NCI-H510A (cell line): ENCODE results near the gene C22orf39.

ENCODE experiments used
- DNase-seq: peaks from one replicate; lab custom pipeline; 2025; lab: John Stamatoyannopoulos, UW

Gene C22orf39

DNA sequence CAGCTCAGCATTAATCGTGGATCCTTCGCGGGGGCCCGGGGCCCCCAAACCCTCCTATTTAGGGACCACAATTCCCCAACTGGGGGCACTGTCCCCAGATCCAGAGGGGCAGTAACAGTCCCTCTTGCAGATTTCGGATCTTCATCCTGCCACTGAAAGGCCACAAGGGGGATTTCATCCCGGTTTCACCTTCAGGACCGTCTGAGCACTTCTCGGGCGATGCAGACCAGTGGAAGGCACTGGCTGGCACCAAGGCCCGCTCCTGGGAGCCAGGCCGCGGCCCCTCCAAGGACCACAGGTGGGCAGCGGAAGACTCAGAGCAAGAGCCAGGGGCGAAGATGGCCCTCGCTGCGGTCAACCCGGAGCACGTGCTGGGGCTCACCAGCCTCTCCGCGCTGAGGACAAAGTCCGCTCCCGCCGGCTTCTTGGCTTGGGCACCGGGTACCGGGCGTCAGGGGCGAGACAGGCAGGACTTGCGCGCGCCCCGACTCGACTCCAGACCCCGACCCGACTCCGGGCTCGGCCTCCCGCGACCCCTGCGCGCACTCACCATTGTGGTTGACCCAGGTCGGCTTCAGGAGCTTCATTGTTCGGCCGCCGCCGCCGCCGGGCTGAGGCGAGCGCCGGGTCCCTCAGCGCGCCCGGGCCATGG lies 16.5 kb downstream of the C22orf39 start:
- no peak for DNase-seq

DNA sequence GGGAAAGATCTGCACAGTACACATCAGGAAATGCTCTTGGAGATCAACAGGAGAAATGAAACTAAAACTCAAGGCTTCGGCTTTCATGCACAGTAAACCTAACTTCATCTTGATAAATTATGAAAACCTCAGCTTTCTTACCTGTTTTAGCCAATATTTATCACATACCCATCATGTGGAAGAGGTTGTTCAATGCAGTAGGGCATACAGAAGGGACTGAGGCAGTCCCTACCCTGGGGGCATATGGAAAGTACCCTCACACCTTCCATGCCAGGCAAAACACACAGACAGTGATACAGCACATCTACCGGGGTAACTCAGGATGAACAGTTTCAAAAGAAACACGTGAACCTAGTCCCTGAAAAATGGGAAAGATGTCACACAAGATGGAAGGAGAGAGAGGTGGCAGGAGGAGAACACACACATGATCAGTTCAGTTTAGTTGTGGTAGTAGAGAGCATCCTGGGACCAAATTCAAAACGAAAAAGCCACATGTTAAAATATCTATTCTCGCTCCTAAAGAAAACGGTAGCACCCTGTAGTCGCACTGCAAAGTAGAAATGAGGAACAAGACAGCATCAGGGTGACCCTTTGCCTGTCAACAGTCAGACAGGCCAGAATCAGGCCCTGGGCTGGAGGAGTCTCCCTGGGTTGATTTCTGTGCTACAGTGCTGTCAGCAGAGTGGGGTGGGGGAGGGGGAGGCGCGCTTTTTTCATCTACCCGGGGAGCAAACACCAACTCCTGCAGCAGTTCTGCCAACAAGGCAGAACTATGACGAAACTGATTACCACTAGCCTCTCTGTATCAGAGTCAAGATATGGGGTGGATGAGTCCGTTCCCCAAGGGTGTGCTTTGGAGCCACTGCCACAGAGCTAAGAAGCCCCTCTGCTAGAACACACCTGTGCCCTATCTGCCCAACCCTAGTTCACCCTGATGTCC lies 17.3 kb downstream of the C22orf39 start:
- DNase-seq: no peak

DNA sequence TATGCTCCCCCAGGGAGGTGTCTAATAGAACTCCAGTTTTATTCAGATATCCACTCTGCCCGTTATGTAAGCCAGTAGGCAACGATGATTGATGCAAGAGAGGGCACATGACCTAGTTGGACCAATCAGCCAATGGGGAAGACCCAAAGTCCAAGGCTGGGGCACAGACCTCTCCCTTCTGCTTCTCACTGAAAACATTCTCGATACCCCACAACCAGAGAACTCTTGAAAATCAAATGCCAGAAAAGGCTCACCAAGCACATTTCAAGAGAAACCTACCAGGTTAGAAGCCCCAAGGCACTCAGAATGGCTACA lies 23.4 kb downstream of the C22orf39 start:
- DNase-seq: no peak

DNA sequence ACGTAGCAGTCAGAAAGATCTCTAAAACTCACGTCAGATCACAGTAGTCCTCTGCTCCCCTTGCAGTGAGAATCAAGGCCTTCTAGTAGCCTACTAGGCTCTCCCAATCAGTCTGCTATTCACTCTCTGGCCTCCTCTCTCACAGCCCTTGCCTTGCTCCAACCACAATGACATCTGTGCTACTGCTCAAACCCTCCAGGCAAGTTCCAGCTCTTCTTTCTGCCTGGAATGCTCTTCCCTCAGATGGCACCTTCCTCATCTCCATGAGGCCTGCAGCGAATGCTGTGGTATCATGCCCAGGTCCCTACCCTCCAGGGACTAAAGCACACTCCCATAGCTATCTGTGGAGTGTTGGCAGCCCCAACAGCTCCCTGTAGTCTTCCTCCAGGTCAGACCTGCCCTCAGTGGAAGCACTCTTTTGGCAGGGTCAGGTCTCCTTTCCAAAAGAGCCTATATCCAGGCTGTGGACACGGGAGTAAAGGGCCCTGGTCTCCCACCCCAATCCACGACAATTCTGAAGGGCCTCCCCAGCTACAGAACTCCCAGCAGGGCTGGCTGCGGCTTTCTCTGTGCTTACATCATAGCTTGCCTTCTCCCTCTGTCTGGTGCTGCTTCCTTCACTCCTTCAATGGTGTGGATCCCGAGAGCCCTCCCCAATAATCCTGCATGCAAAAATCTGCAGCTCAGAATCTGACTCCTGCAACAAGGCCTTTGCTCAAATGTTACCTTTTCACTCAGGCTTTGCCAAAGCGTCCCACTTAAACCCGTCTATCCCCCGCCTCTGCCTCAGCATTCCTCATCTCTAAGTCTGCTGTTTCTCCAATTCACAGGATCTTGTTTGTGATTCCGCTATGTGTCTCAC lies 24.8 kb downstream of the C22orf39 start:
- DNase-seq: no peak

DNA sequence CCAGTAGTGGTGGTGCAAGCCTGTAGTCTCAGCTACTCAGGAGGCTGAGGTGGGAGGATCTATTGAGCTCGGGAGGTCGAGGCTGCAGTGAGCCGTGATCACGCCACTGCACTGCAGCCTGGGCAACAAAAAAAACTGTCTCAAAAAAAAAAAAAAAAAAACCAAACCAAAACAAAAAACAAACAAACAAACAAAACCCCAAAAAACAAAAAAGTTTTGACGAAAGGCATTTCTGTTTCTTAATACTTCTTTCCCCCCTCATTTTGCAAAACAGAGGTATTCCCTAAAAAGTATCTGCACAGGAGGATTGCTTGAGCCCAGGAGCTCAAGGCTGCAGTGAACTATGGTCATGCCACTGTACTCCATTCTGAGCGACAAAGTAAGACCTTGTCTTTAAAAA lies 27.2 kb downstream of the C22orf39 start:
- DNase-seq: no peak

DNA sequence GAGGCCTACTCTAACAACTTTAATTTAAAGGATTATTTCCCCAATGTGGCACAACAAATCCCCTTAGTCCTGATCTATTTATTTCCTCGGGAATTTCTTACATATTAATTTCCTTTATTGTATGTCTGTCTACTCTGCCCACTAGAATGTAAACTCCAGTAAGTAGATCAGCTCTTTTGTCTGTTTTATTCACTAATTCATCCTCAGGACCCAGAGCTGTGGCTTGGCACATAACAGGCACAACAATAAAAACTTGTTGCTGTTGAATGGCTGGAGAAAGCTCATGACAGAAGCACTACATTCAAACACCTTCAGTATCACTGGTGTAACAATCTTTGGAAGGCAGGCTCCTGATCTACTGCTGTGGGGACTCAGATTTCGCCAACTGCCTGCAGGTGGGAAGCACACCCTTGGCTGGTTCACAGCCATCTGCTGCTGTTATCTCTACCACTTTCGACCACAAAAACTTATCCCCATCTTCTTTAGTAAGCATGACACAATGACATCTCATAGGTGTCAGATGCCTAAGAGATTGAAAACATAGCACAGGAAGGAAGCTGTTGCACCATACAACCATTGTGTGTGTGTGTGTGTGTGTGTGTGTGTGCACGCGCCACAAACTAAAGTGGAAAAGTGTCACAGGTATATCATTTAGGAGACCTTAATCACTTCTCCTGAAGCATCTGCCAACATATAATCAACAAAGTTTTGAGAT lies 27.9 kb downstream of the C22orf39 start:
- DNase-seq: no peak

DNA sequence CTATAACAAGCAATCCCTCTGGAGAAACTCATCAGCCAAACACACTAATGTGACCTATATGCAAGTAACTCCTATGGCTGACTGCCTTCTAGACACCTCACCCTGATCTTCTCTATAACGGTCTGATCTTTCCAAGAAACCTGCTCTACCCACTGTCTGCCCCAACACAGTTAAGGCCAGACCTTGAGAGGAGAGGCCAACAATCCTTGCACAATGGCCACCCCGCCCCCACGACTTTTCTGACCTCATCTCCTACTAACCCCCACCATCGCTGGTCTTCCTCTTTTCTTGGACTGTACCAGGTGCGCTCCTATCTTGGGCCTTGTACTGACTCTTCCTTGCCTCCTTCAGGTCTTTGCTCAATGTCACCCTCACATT lies 28.4 kb downstream of the C22orf39 start:
- no peak for DNase-seq

DNA sequence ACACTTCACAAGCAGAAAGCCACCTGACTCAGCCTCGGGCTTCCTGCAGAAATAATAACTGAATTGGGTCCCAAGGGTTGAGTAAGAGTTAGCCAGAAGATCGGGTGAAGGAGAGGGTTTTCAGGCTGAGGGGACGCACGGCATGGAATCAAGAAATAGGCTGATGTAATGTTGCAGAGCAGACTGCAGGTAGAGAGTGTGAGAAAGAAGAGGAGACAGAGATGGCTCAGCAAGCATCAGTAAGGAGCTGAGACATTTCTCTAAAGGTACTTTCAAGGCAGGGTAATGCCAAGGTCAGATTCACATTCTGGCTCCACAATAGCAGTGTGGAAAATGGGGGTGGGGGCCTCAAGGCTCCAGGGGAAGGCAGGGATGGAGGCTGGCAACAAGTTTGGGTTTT lies 34.6 kb downstream of the C22orf39 start:
- no peak for DNase-seq

DNA sequence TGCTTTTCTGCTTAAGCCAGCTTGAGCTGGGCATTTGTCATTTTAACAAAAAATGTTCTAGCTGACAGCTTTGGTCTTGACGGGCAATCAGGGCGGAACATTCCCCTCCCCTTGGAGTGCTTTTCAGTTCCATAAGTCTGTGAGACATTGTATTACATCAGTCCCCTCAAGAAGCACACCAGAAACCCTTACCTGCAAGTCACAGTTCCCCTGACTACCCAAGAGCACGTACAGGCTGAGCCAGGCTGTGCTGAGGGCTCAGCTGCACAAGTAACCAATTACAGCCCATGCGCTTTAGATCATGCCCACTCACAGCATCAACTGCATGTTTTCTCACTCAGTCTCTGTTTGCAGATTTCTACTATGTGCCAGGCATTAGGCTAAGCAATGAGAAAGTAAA lies 35.0 kb downstream of the C22orf39 start:
- DNase-seq: no peak

DNA sequence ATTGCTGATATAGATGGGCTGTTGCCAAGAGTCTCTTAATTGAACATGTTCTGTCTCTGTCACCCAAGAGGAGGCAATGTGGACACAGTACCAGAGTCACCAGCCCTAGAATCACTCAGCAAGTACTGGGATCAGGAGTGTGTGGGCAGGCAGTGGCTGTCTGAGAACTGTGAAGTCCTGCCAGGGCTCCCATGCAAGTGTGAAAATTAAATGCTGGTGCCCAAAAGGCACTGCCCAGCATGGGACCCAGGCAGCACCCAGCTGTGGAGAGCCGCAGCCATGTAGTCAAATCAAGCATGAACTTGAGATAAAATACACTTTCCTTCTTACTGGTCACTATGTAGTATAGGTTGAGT lies 35.8 kb downstream of the C22orf39 start:
- no peak for DNase-seq

DNA sequence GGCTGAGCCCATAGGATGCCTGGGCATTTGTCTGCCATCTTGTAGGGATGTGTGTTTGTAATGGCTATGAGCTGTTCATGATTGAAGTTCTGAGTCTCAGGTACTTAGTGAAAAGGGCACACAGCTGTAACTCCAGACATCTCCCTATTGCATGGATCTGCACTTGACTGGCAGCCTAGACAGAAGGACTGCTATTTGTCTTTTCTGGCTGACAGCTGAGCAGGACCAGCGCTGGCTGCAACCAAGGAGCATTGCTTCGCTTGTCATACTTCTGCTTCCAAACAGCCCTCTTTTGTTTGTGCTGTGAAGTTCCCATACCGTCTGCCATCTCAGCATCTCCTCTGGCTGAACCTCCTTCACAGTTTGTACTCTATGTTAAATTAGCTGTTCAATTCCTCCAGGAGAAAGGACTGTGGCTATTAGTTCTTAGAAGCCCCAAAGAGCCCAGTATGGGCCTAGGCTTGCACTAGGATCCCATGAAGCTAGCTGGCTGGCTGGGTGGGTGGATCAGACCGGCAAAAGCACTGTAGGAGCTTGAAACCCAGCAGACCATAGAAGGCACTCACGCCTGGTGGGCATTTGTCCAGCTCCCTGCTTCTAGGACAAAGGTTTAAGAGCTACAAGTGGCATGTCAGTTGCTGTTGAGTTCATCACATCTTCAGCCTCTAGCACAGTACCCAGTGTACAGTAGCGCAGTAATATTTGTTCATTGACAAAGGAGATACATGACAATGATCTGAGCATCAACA lies 36.4 kb downstream of the C22orf39 start:
- DNase-seq: no peak

DNA sequence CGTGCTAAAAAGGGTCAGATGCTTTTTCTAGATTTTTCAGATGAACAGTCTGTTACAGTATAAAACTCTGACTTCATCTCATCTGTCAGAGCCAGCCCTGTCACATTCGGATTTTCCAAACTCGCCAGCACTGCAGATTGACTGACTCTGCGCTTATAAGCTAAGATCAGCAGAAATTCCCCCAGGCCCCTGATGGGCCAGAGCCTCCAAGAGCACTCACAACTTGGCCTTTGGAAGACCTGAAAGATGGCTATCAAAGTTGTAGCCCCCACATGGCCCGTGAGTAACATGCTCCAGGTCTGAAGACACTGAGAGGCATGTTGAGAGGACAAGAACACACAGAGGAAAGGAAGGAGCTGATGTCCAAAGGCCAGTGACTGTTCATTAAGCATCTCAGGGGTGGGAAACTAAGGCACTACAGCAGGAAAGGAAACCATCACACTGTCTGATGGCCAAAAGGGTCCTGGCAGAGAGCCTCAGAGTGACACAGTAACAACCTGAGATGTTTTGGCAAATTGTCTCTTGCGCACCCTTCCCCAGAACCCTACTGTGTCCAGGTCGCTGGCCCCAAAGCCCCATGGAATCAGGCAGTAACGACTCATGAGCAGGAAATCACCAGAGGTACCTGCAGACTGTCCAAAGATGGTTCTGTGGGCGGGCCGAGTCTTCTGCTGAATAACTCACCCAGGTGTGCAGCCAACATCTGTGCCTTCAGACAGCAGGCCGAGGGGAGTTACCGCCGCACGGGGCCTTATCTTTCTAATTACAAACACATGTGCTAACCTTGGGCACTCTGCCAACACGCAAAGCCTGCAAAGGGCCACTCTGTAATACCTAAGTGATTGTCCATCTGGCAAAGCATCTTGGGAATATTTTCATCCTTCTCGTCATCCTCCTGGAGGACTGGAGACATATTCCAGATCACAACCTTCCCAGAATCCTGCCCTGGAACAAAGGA lies 39.6 kb downstream of the C22orf39 start:
- no peak for DNase-seq

DNA sequence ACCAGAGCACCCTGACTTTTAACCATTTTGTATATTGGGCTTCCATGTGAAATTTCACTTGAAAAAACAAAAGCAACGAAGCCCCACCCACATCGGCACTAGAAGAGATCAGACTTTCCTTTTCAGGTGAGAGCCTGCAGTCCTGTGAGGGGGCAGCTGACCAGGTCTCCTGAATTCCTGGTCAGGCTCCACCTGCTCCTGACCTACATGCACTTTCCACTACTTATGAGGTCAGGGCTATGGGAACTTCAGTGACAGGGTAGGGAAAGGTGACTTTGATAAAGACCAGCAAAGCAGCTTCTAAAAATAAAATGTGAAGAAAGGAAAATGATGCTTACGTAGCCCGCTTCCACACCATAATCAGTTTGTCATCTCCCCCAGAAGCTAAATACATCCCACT lies 40.7 kb downstream of the C22orf39 start:
- DNase-seq: no peak

DNA sequence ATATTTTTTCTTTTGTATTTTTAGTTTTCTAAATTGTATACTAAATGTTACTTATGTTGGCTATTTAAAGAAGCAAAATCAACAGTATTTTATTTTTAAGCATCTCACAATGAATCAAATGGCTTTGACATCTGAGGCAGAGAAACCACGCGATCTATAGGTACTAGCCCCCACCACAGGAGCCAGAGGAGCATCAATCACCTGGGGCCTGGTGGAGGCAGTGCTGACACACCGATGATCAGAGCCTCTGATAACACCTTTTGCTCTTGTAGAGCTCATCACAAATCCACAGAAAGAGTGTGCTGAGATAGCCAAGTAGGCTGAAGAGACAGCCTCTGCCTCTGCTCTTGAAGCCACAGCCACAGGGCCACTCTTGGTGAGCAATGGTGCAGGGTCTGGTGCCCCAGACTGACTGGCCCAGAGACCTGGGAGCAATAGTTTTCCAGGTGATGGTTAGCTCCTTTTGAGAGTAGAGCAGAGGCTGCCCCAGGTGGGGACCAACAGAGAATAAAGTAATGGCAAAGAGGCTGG lies 41.2 kb downstream of the C22orf39 start:
- no peak for DNase-seq

DNA sequence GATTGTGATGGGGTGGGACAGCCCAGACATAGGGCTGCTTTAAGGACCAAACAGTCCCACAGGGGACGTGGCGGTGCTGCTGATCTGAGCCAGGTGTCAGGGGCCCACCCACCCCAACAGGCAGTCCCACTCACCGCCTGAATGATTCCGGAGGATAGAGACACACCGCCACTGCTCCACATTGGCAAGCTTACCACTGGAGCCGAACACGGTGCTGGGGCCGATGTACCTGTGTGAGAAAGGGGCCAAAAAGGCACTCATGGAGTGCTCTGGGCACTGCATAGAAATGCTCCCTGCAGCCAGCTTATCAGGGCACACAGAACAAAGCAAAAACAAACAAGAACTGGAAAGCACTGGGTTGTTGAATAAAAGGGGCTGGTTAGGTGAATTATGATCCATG lies 41.9 kb downstream of the C22orf39 start:
- DNase-seq: no peak

DNA sequence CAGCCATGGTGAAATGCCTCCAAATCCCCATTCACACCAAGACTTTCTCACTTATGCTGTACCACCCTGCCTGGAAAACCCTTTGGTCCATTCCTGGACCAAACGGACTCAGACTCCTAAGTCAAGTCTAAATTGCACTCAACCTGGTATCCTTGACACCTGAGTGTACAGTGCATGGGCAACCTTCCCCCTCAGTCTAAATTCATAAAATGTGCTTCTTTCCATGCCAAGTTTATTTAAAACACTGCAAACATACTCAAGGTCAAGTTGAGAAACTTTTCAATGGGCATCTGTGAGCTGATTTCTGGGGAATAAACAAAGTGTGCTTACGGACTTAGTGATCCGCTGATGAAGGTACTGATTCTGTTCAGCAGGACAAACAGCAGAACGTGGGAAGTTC lies 42.4 kb downstream of the C22orf39 start:
- no peak for DNase-seq

DNA sequence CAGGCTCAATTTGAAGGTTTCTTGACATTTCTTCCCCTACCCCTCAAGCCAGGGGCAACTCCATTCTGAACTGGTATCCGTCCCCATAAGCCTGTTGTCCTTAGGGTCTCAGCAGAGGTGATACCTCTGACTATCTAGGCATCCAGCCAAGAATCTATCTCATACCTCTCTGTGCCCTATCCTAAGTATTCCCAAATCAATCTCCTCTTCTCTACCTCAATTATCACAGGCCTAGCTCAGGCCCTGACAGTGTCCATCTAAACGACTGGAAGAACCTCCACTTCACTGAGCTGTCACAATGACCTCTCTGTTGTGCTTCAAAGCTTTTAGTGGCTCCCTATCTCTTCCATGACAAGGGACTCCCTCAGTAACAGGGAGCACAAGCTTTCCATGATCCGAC lies 42.8 kb downstream of the C22orf39 start:
- DNase-seq: no peak

DNA sequence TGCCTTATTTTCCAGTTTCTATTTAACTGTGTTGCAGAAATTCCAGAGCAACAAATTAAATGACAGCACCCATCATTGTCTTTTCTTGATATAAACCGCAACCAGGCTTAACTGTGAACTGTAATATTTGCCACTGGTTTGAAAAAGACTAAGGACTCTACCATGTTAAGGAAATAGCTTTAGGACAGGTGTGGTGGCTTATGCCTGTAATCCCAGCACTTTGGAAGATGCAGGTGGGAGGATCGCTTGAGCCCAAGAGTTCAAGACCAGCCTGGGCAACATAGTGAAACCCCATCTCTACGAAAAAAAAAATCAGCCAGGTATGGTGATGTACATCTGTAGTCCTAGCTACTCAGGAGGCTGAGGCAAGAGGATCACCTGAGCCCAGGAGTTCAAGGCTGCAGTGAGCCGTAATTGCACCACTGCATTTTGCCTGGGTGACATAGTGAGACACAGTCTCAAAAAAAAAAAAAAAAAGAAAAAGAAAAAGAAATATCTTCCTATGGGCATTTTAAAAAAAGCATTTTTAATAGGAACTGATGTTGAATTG lies 44.8 kb downstream of the C22orf39 start:
- DNase-seq: no peak

DNA sequence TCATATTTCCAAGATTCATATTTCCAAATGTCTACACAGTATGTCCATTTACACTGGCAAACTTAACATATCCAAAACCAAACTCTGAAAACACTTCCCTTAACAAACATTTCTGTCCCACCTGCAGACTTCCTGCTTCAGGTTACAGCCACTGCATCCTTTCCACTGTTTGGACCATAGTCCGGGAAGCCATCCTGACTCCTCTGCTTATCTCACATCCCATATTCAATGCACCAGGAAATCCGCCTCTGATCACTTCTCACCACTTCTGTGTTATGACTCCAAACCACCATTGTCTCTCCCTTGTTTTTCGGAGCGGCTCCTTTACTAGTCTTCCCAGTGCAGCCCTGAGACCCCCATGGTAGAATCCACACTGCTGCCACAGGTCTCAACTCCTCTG lies 46.0 kb downstream of the C22orf39 start:
- no peak for DNase-seq

DNA sequence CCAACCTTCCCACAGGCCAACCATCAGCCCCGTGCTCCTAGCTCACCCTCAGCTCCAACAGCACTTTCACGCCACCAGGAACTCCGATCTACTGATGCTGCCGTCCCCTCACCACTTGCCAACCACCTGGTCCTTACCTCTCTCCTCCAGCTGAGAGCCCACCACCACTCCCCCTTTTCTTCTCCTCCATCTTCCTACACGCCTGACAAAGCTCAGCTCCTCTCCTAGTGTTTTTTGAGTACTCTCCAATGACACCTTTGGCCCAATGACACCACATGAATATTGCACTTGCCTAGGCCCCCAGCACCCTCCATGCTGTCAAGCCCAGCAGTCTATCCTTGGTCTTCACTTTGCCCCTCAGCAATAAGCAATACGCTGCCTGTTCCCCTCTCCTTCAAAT lies 46.6 kb downstream of the C22orf39 start:
- no peak for DNase-seq
